Neural progenitor cell (in vitro differentiated cells): ENCODE results near the gene KCNJ16.

Experiments used
- CTCF ChIP-seq: fragments of 200-600 bp; sonication (generic); IDR thresholded peaks from 2 replicates; pipeline ENCODE4 v1.5.1; 2017; ENCODE audit warnings: antibody characterized with exemption, mild to moderate bottlenecking
- EZH2 ChIP-seq: fragments of 200-600 bp; sonication (generic); IDR thresholded peaks from 2 replicates; pipeline ENCODE4 v1.6.1; 2017; ENCODE audit warnings: antibody characterized with exemption, mild to moderate bottlenecking, moderate library complexity

- TF ChIP-seq CTCF, result no peak
- no peak for TF ChIP-seq EZH2
Measured at GRCh38 chr17:70111201-70111600, 36.2 kb downstream of the KCNJ16 start.
